Measurements from ENCODE around the gene A1BG. TPM values are rescaled to one million over a fixed set of nuclear protein-coding genes. Genes with fewer than 3 reads are reported as not detected.
A peak's percentile ranks its signal among the peaks of the same experiment; 100 is the strongest.

The A1BG gene
- polyA plus RNA-seq, 4 donors: 0.39 to 2.7 (median 0.93) TPM

DNA sequence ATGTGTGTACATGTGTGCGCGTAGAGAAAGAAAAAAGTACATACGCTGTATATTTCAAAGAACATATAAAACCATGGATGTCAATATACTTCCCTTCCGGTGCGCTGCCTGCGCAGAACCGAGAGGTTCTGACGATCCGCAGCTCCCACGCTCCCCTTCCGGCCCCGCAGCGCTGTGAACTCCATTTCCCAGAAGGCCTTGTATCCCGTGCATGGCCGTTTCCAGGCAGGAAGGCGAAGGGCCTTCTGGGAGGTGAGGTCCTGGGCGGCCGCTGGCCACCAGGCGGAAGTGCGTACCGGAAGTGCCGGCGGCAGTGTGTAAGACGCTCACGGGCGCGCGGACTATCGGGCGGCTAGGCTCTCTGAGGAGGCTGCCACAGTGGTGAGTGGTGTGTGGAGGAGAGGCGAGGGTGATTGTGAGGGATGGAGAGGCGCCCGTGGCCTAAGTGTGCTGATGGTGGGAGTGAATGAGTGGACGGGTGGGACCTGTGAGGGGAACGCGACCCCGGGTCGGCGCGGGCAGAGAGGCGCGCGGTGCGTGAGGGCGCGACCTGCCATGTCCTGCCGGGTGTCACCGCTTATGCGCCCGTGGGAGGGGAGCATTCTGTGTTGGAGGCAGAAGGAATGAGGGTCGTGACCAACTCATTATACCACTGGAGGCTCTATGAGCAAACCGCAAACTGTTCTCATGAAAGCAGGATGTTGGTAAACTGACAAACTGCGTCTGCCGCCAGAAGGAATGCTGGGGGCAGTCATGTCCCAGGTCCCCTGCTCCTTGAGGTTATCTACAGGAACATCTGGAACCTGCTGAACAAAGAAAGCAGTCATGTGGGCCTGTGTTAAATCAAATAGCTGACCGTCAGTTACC, 48.0 kb downstream of the A1BG start, which contains the start of gene ERVK3-1:
ERVK3-1 (plus strand) TSS at position 313 of the 867 bp plus-strand sequence. CDS start 6,792 bp downstream, outside the sequence.
- peak; percentile 87 to 92 (median 90) for DNase-seq (ENCODE audit: low read depth in 4 of 4, low spot score in 3 of 4)

DNA sequence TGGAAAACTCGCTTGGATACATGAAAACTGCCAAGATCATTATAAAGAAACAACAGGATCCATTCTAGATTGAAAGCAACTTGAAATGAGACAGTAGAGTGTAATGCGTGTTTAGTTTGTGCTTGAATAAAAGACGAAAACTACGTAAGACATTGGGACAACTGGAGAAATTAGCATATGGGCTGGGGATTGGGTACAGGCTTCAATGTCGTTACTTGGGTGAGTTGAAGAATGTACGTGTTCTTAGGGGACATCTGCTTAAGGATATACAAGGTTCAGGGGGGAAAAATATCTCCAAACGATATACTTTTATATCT, 48.6 kb downstream of the A1BG start:
- no peak for DNase-seq (ENCODE audit: low read depth in 4 of 4, low spot score in 3 of 4)

DNA sequence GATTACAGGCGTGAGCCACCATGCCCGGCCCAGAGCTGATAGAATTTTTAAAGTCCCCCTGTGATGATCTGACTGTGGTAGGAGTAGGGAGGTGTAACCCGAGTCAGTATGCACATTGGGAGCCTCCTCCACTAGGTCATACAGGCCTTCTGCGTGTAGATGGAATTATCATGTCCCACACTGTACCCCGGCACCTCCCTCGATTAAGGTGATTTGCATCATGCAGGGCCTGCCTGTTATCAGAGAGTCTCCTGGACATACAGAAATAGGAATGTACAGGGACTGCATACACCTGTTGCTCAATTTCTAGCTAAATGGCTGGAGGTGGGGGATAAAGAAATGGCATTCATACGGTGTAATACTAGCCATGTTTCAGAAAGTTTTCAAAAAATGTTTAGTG, 49.0 kb downstream of the A1BG start:
- DNase-seq (ENCODE audit: low read depth in 4 of 4, low spot score in 3 of 4): no peak

DNA sequence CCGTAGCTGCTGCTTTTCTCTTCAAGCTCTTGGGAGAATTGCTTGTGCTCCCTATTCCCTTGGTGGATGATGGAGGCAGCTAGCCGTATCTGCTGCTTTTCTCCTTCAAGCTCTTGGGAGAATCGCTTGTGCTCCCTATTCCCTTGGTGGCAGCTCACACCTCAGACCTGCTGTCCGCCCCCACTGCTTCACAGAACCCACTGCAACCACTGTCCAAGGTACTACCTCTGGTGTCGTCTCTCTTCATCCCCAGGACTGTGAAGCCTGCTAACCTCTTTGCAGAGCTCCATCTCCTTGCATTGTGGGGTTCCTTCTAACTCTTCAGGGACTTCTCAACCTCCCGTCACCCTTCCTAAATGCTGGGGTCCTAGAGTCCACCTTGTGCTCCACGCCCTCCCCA, 52.7 kb downstream of the A1BG start:
- DNase-seq (ENCODE audit: low read depth in 4 of 4, low spot score in 3 of 4): no peak

DNA sequence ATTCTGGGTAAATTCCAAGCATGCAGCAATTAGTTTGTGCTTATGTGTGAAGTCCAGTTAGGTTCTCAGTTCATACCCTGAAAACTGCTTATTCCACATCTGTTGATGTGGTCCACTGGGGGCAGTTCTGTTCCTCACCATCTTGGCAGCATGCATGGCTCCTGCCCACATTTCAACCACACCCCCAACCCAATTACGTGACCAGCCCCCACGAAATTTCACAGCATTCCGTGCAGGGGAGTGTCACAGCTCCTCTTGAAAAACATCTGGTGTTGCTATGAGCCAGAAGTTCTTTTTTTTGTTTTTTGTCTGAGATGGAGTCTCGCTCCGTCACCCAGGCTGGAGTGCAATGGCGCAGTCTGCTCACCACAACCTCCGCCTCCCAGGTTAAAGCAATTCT, 57.2 kb downstream of the A1BG start:
- DNase-seq (ENCODE audit: low read depth in 4 of 4, low spot score in 3 of 4): no peak

Other genes starting within 250 kb of the A1BG start
- gene ZNF329, start 202.7 kb downstream of the A1BG start, polyA plus RNA-seq (ENCODE audit: insufficient read length in 4 of 4): 10 to 100 TPM; 18.8 to 26.1 (median 24.1) TPM
- 10 to 100 TPM; 18.1 to 22.7 (median 19.1) TPM for gene ZNF274, start 170.4 kb downstream of the A1BG start, polyA plus RNA-seq (ENCODE audit: insufficient read length in 4 of 4)
- 10 to 100 TPM; 29.7 to 37.0 (median 33.2) TPM for gene ZNF544, start 124.6 kb downstream of the A1BG start, polyA plus RNA-seq (ENCODE audit: insufficient read length in 4 of 4)
- gene ZNF8, start 74.5 kb downstream of the A1BG start, polyA plus RNA-seq (ENCODE audit: insufficient read length in 4 of 4): 1 to 10 TPM; 6.4 to 7.5 (median 7.0) TPM
- gene ERVK3-1, start 48.1 kb downstream of the A1BG start, polyA plus RNA-seq (ENCODE audit: insufficient read length in 4 of 4): 10 to 100 TPM; 46.2 to 51.0 (median 49.4) TPM
- 1 to 10 TPM; 3.4 to 3.8 (median 3.5) TPM for gene ZSCAN22, start 26.5 kb downstream of the A1BG start, polyA plus RNA-seq (ENCODE audit: insufficient read length in 4 of 4)
- 1 to 10 TPM; 3.3 to 5.7 (median 3.9) TPM for gene ZNF497, start 9.3 kb upstream of the A1BG start, polyA plus RNA-seq (ENCODE audit: insufficient read length in 4 of 4)
- 1 to 10 TPM; 2.1 to 5.3 (median 2.8) TPM for gene ZNF837, start 27.5 kb upstream of the A1BG start, polyA plus RNA-seq (ENCODE audit: insufficient read length in 4 of 4)
- gene RPS5, start 33.8 kb upstream of the A1BG start, polyA plus RNA-seq (ENCODE audit: insufficient read length in 4 of 4): 1,000 to 10,000 TPM in 1 of 4 donors, 100 to 1,000 TPM in 3; 816 to 1,178 (median 906) TPM
- under 1 TPM in 1 of 4 donors, not detected in 3; 0.10 TPM for gene RNF225, start 42.2 kb upstream of the A1BG start, polyA plus RNA-seq (ENCODE audit: insufficient read length in 4 of 4)
- gene ZNF584, start 55.2 kb upstream of the A1BG start, polyA plus RNA-seq (ENCODE audit: insufficient read length in 4 of 4): 10 to 100 TPM; 12.3 to 14.6 (median 13.6) TPM
- gene ZNF132, start 86.7 kb upstream of the A1BG start, polyA plus RNA-seq (ENCODE audit: insufficient read length in 4 of 4): 10 to 100 TPM; 11.9 to 16.2 (median 15.2) TPM
- 1 to 10 TPM; 4.7 to 6.2 (median 5.3) TPM for gene ZNF324B, start 98.1 kb upstream of the A1BG start, polyA plus RNA-seq (ENCODE audit: insufficient read length in 4 of 4)
- 10 to 100 TPM in 2 of 4 donors, 1 to 10 TPM in 2; 8.6 to 11.4 (median 9.8) TPM for gene ZNF324, start 113.6 kb upstream of the A1BG start, polyA plus RNA-seq (ENCODE audit: insufficient read length in 4 of 4)
- 10 to 100 TPM; 14.4 to 19.0 (median 15.5) TPM for gene ZNF446, start 122.9 kb upstream of the A1BG start, polyA plus RNA-seq (ENCODE audit: insufficient read length in 4 of 4)
- gene SLC27A5, start 158.5 kb upstream of the A1BG start, polyA plus RNA-seq (ENCODE audit: insufficient read length in 4 of 4): 10 to 100 TPM in 2 of 4 donors, 1 to 10 TPM in 2; 8.6 to 12.3 (median 10.2) TPM
- gene ZBTB45, start 166.3 kb upstream of the A1BG start, polyA plus RNA-seq (ENCODE audit: insufficient read length in 4 of 4): 10 to 100 TPM in 3 of 4 donors, 1 to 10 TPM in 1; 9.4 to 16.7 (median 11.4) TPM
- gene TRIM28, start 190.6 kb upstream of the A1BG start, polyA plus RNA-seq (ENCODE audit: insufficient read length in 4 of 4): 100 to 1,000 TPM; 677 to 796 (median 712) TPM
- 100 to 1,000 TPM; 113 to 135 (median 118) TPM for gene CHMP2A, start 201.6 kb upstream of the A1BG start, polyA plus RNA-seq (ENCODE audit: insufficient read length in 4 of 4)
- 100 to 1,000 TPM in 2 of 4 donors, 10 to 100 TPM in 2; 86.2 to 101 (median 94.1) TPM for gene UBE2M, start 205.1 kb upstream of the A1BG start, polyA plus RNA-seq (ENCODE audit: insufficient read length in 4 of 4)
- gene MZF1, start 219.8 kb upstream of the A1BG start, polyA plus RNA-seq (ENCODE audit: insufficient read length in 4 of 4): 10 to 100 TPM; 28.3 to 37.3 (median 32.0) TPM